Smooth muscle cell (in vitro differentiated cells): ENCODE measurements around the gene ITPKB. TPM values are rescaled to one million over a fixed set of nuclear protein-coding genes. Genes with fewer than 3 reads are reported as not detected.

Experiments used
- DNase-seq: peaks from one replicate; lab custom pipeline; 2025; ENCODE audit not compliant: unreplicated experiment; lab: John Stamatoyannopoulos, UW
- H2AFZ ChIP-seq: fragments of 200-600 bp; sonication (generic); 2 replicates; pipeline ENCODE4 v1.6.0; 2016; ENCODE audit warnings: antibody characterized with exemption, low read depth, mild to moderate bottlenecking
- H3F3A ChIP-seq: fragments of 200-600 bp; sonication (generic); 2 replicates; pipeline ENCODE4 v1.6.0; 2017; ENCODE audit warnings: antibody characterized with exemption, low read depth
- H3K27ac ChIP-seq: fragments of 200-600 bp; sonication (generic); 2 replicates; pipeline ENCODE4 v1.5.1; 2016; ENCODE audit warnings: low read depth, mild to moderate bottlenecking
- H3K27me3 ChIP-seq: fragments of 200-600 bp; sonication (generic); 2 replicates; pipeline ENCODE4 v1.6.1; 2016; ENCODE audit warnings: low read depth, mild to moderate bottlenecking
- H3K36me3 ChIP-seq: fragments of 200-600 bp; sonication (generic); 2 replicates; pipeline ENCODE4 v1.5.1; 2016; ENCODE audit warnings: low read depth
- H3K4me1 ChIP-seq: fragments of 200-600 bp; sonication (generic); 2 replicates; pipeline ENCODE4 v1.5.1; 2016; ENCODE audit warnings: low read depth
- H3K4me2 ChIP-seq: fragments of 200-600 bp; sonication (generic); 2 replicates; pipeline ENCODE4 v1.6.0; 2016; ENCODE audit warnings: mild to moderate bottlenecking
- H3K4me3 ChIP-seq: fragments of 200-600 bp; sonication (generic); 2 replicates; pipeline ENCODE4 v1.5.1; 2016; ENCODE audit warnings: mild to moderate bottlenecking
- H3K79me2 ChIP-seq: fragments of 200-600 bp; sonication (generic); 2 replicates; pipeline ENCODE4 v1.6.0; 2016; ENCODE audit warnings: low read depth, mild to moderate bottlenecking
- H3K9ac ChIP-seq: fragments of 200-600 bp; sonication (generic); 2 replicates; pipeline ENCODE4 v1.6.0; 2016; ENCODE audit warnings: low read depth
- H3K9me3 ChIP-seq: fragments of 200-600 bp; sonication (generic); replicated peaks from 2 replicates; pipeline ENCODE4 v1.5.1; 2016; ENCODE audit warnings: low read depth
- H4K20me1 ChIP-seq: fragments of 200-600 bp; sonication (generic); 2 replicates; pipeline ENCODE4 v1.6.0; 2016; ENCODE audit warnings: low read depth
- WGBS: methylation state at CpG from one replicate; pipeline ENCODE4 v1.1.7; 2016; ENCODE audit warnings: low lambda C conversion rate; 5-methylcytosine and 5-hydroxymethylcytosine counted together
- polyA plus RNA-seq: library from polyadenylated mRNA; unstranded; fragments of >200 nt; fragmentation: Nextera tagmentation; extraction: Ambion mirVana; gene quantifications from 2 replicates; pipeline ENCODE4 v1.2.1, GENCODE V29; 2016
- total RNA-seq: library from RNA; depleted of rRNA; stranded (reverse); fragments of >200 nt; gene quantifications from 2 replicates; pipeline ENCODE4 v1.2.3, GENCODE V29; 2014
- TF ChIP-seq, protein P1 (sequence below): fragments of 200-600 bp; sonication (generic); IDR thresholded peaks from 2 replicates; pipeline ENCODE4 v1.5.1; 2017; ENCODE audit warnings: borderline replicate concordance, mild to moderate bottlenecking, antibody characterized with exemption; ENCODE audit not compliant: insufficient read depth, poor library complexity, severe bottlenecking

The ITPKB gene
- total and polyA plus RNA-seq, 2 experiments from 2014 or later, result 8.9 to 11.4 TPM

GRCh38 chr1:226662642-226663326, 76.3 kb downstream of the ITPKB start:
- Histone ChIP-seq H2AFZ (no peak overlapping the region), H3K4me1 (peaks cover 38% of the 10 kb centered on the region), H3K27ac (peak overlapping the region; percentile 95), H3K27me3 (no peaks in the 10 kb centered on the region), H3K9me3 (no peaks in the 10 kb centered on the region), H3K4me3 (no peak overlapping the region), H3K9ac (peak overlapping the region; percentile 86), H3K36me3 (no peaks in the 10 kb centered on the region), H4K20me1 (no peaks in the 10 kb centered on the region), H3K79me2 (peaks cover 22% of the 10 kb centered on the region), H3K4me2 (peak overlapping the region; percentile 72), H3F3A (peaks cover 33% of the 10 kb centered on the region)
- DNase-seq, result peak; percentile 52
- TF ChIP-seq, protein P1, sequence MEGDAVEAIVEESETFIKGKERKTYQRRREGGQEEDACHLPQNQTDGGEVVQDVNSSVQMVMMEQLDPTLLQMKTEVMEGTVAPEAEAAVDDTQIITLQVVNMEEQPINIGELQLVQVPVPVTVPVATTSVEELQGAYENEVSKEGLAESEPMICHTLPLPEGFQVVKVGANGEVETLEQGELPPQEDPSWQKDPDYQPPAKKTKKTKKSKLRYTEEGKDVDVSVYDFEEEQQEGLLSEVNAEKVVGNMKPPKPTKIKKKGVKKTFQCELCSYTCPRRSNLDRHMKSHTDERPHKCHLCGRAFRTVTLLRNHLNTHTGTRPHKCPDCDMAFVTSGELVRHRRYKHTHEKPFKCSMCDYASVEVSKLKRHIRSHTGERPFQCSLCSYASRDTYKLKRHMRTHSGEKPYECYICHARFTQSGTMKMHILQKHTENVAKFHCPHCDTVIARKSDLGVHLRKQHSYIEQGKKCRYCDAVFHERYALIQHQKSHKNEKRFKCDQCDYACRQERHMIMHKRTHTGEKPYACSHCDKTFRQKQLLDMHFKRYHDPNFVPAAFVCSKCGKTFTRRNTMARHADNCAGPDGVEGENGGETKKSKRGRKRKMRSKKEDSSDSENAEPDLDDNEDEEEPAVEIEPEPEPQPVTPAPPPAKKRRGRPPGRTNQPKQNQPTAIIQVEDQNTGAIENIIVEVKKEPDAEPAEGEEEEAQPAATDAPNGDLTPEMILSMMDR, result no peak
- WGBS, result 1% methylated on average over 13 of the region's 13 CpGs

DNA sequence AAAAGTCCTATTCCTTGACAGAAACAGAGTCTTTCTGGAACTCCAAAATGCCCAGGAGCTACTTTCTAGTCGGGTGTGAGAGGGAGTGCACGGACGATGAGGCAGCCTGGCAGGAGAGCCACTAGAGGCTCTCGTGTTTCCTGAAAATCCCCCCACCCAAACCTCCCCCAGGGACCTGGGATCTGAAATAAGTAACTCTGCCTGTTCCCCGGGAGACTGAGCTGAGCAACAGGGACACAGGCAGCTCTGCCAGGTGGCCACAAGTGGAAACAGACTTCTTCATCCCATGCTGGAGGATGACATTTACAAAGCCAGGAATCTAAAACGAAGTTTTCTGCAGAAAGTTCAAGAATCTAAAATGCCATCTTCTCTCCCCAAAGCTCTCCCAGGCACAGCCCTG, 77.1 kb downstream of the ITPKB start:
- peak overlapping the region; percentile 95 for H3K27ac ChIP-seq
- TF ChIP-seq, protein P1, result no peak
- peak overlapping the region; percentile 86 for H3K9ac ChIP-seq
- no peaks in the 10 kb centered on the region for H3K36me3 ChIP-seq
- no peaks in the 10 kb centered on the region for H3K27me3 ChIP-seq
- peak overlapping the region; percentile 72 for H3K4me2 ChIP-seq
- no peaks in the 10 kb centered on the region for H4K20me1 ChIP-seq
- WGBS, result 26% methylated on average over 6 of the region's 6 CpGs
- no peaks in the 10 kb centered on the region for H3K9me3 ChIP-seq
- peaks cover 39% of the 10 kb centered on the region for H3K4me1 ChIP-seq
- no peak overlapping the region for H3K4me3 ChIP-seq
- DNase-seq, result no peak
- no peak overlapping the region for H2AFZ ChIP-seq
- peaks cover 33% of the 10 kb centered on the region for H3F3A ChIP-seq
- peaks cover 14% of the 10 kb centered on the region for H3K79me2 ChIP-seq

DNA sequence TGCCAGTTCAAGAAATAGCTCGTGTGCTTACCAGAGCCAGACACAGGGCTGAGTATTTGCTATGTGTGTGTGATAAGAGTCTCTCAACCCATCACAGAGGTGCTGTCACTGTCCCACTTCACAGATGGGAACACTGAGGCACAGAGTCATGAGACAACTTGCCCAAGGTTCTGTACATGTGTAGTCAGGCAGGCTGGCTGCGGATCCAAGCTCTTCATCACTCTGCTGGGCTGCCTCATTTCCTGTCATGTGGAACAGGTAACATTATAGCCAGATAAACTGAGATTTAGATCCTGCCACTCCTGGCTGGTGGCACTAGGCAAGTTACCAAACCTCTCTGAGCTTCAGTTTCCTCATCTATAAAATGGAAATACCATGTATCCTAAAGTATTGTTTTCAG, 77.8 kb downstream of the ITPKB start:
- TF ChIP-seq, protein P1, result no peak
- Histone ChIP-seq H3K79me2 (peaks cover 8% of the 10 kb centered on the region), H2AFZ (no peak overlapping the region), H3K9ac (peak overlapping the region; percentile 86), H3K27ac (peak overlapping the region; percentile 95), H3F3A (peaks cover 33% of the 10 kb centered on the region), H3K27me3 (no peaks in the 10 kb centered on the region), H3K4me3 (no peak overlapping the region), H3K9me3 (no peaks in the 10 kb centered on the region), H3K4me1 (peaks cover 44% of the 10 kb centered on the region), H3K36me3 (no peaks in the 10 kb centered on the region), H4K20me1 (no peaks in the 10 kb centered on the region), H3K4me2 (no peak overlapping the region)
- WGBS, result 92% methylated on average over 2 of the region's 2 CpGs
- DNase-seq, result no peak
